ENCODE measurements around the gene AGAP2.

DNA sequence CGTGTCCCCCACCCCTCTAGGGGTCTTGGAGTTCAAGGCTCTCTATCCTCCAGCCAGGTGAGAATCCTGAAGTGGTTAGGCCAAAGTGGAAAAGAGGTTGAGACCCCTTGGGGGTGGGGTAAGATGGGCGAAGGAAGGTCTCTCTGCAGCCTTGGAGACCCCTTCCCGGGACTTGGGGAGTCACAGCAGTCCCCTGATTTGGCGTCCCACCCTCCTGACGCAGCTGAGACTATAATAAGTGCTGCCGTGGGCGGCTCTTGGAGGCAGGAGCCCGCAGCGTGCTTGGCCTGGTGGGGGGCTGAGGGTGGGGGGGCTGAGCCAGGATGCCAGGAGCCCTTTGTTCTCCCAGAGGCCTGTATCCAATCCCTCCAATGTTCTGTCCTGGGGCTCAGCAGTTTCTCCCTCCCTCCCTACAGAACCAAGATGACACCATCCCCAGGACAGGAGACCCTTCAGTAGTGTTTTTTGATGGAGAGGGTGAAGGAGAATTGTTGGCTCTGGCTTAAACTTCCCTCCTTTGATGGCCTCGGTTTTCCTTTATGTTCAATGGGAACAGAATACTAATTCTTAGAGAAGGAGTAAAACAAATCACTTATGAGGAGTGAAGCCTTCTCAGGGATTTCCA, 1.5 kb upstream of the AGAP2 start:
- TF ChIP-seq, protein P1, sequence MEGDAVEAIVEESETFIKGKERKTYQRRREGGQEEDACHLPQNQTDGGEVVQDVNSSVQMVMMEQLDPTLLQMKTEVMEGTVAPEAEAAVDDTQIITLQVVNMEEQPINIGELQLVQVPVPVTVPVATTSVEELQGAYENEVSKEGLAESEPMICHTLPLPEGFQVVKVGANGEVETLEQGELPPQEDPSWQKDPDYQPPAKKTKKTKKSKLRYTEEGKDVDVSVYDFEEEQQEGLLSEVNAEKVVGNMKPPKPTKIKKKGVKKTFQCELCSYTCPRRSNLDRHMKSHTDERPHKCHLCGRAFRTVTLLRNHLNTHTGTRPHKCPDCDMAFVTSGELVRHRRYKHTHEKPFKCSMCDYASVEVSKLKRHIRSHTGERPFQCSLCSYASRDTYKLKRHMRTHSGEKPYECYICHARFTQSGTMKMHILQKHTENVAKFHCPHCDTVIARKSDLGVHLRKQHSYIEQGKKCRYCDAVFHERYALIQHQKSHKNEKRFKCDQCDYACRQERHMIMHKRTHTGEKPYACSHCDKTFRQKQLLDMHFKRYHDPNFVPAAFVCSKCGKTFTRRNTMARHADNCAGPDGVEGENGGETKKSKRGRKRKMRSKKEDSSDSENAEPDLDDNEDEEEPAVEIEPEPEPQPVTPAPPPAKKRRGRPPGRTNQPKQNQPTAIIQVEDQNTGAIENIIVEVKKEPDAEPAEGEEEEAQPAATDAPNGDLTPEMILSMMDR (IDR thresholded peaks at IDR 0.05) = no peak
- no peak for TF ChIP-seq EP300 (IDR thresholded peaks at IDR 0.05)

All from tibial nerve (tissue), 4 donors.